Measurements from ENCODE around the gene THADA.

Gene THADA

GRCh38 chr2:43515807-43516497 is 79.9 kb downstream of the THADA start:
- TF ChIP-seq CTCF (IDR thresholded peaks at IDR 0.05; ENCODE audit: extremely low read depth, missing control alignments): no peak
- no peak for DNase-seq (ENCODE audit: low spot score)

GRCh38 chr2:43515248-43515647 is 80.6 kb downstream of the THADA start:
- no peak for TF ChIP-seq CTCF (IDR thresholded peaks at IDR 0.05; ENCODE audit: extremely low read depth, missing control alignments)

GRCh38 chr2:43513796-43514195 is 82.0 kb downstream of the THADA start:
- DNase-seq (ENCODE audit: low spot score): no peak
- TF ChIP-seq CTCF (IDR thresholded peaks at IDR 0.05; ENCODE audit: extremely low read depth, missing control alignments): no peak

More at GRCh38 chr2:43515248-43515647, 80.6 kb downstream of the THADA start:
- DNase-seq (ENCODE audit: low spot score): no peak

GRCh38 chr2:43513216-43513615 is 82.6 kb downstream of the THADA start:
- no peak for TF ChIP-seq CTCF (IDR thresholded peaks at IDR 0.05; ENCODE audit: extremely low read depth, missing control alignments)
- DNase-seq (ENCODE audit: low spot score): peak; percentile 27

- no peak for TF ChIP-seq CTCF (IDR thresholded peaks at IDR 0.05; ENCODE audit: extremely low read depth, missing control alignments)
- no peak for DNase-seq (ENCODE audit: low spot score)
Measured at GRCh38 chr2:43511199-43511598, 84.6 kb downstream of the THADA start.

- DNase-seq (ENCODE audit: low spot score): no peak
- TF ChIP-seq CTCF (IDR thresholded peaks at IDR 0.05; ENCODE audit: extremely low read depth, missing control alignments): no peak
Measured at GRCh38 chr2:43509886-43510285, 86.0 kb downstream of the THADA start.

GRCh38 chr2:43508209-43508608 is 87.6 kb downstream of the THADA start:
- no peak for TF ChIP-seq CTCF (IDR thresholded peaks at IDR 0.05; ENCODE audit: extremely low read depth, missing control alignments)
- no peak for DNase-seq (ENCODE audit: low spot score)
